Stimulated activated naive B cell treated with anti-CD40 and anti-IgM and Interleukin-4, amounts not matched to agents 10 μg/mL and 1 μg/mL and 100 μg/mL, for 72 hours (primary cell): ENCODE measurements around the gene SDR42E1.

Source experiments
- ATAC-seq, 2 donors: fragments of 150-1000 bp; cut with Tn5 transposase; replicated peaks; 2 replicates each; pipeline ENCODE4 v1.10.0; 2021; ENCODE audit warnings: moderate library complexity in 1 of 2
- DNase-seq: peaks from one replicate; pipeline ENCODE4 v3.0.0; 2021
- H3K27ac Mint-ChIP-seq: one replicate; pipeline ENCODE4 v1.8.0; 2022; ENCODE audit warnings: mild to moderate bottlenecking, mixed read lengths
- H3K27me3 Mint-ChIP-seq, 2 donors: one replicate each; pipeline ENCODE4 v1.8.0; 2022; ENCODE audit warnings: mixed read lengths in 2 of 2
- H3K36me3 Mint-ChIP-seq, 2 donors: one replicate each; pipeline ENCODE4 v1.8.0; 2022; ENCODE audit warnings: mixed read lengths in 2 of 2, mild to moderate bottlenecking in 1 of 2
- H3K4me1 Mint-ChIP-seq, 2 donors: one replicate each; pipeline ENCODE4 v1.8.0; 2022; ENCODE audit warnings: mixed read lengths in 2 of 2, mild to moderate bottlenecking in 1 of 2
- H3K4me3 Mint-ChIP-seq, 2 donors: one replicate each; pipeline ENCODE4 v1.8.0; 2022; ENCODE audit warnings: mild to moderate bottlenecking in 2 of 2, mixed read lengths in 2 of 2, moderate library complexity in 1 of 2
- H3K9me3 Mint-ChIP-seq, 2 donors: one replicate each; pipeline ENCODE4 v1.8.0; 2022; ENCODE audit warnings: mixed read lengths in 2 of 2, mild to moderate bottlenecking in 1 of 2

SDR42E1 gene

GRCh38 chr16:82011199-82011641 lies at the start of gene SDR42E1:
SDR42E1 (minus strand) TSS chr16:82011470; CDS start chr16:82000858, 10,612 bp downstream.
- Mint-ChIP-seq H3K27ac (peak within 1 kb of the TSS; percentile 94), H3K4me3 (peak within 1 kb of the TSS; percentile 88 to 91), H3K9me3 (peaks cover 18 to 24% of the 10 kb centered on the region in 2 donors), H3K4me1 (peaks cover 9 to 15% of the 10 kb centered on the region in 2 donors), H3K27me3 (peaks cover 0 to 15% of the 10 kb centered on the region in 2 donors), H3K36me3 (peaks cover 31 to 38% of the 10 kb centered on the region in 2 donors)
- DNase-seq = peak; percentile 76
- peak; percentile 99 for ATAC-seq

GRCh38 chr16:82059983-82060421 lies 48.7 kb upstream of the SDR42E1 start:
- Mint-ChIP-seq H3K36me3 (no peaks in the 10 kb centered on the region), H3K27me3 (peaks cover 33 to 35% of the 10 kb centered on the region in 2 donors), H3K4me1 (no peaks in the 10 kb centered on the region), H3K4me3 (no peak overlapping the region), H3K9me3 (no peaks in the 10 kb centered on the region), H3K27ac (no peak overlapping the region)
- DNase-seq (no peak), ATAC-seq (peak in 1 of 2 donors; percentile 47)

GRCh38 chr16:82059161-82059982 lies 48.1 kb upstream of the SDR42E1 start:
- ATAC-seq (no peak), DNase-seq (no peak)
- Mint-ChIP-seq H3K36me3 (no peaks in the 10 kb centered on the region), H3K27ac (no peak overlapping the region), H3K4me1 (no peaks in the 10 kb centered on the region), H3K27me3 (peaks cover 32 to 33% of the 10 kb centered on the region in 2 donors), H3K9me3 (no peaks in the 10 kb centered on the region), H3K4me3 (no peak overlapping the region)

GRCh38 chr16:82056550-82056896 lies 45.3 kb upstream of the SDR42E1 start:
- H3K4me3 Mint-ChIP-seq = no peak overlapping the region
- no peaks in the 10 kb centered on the region for H3K9me3 Mint-ChIP-seq
- H3K27ac Mint-ChIP-seq = no peak overlapping the region
- ATAC-seq = no peak
- DNase-seq = no peak
- H3K4me1 Mint-ChIP-seq = no peaks in the 10 kb centered on the region
- peaks cover 22 to 23% of the 10 kb centered on the region in 2 donors for H3K27me3 Mint-ChIP-seq
- no peaks in the 10 kb centered on the region for H3K36me3 Mint-ChIP-seq

- no peaks in the 10 kb centered on the region for H3K4me1 Mint-ChIP-seq
- H3K27me3 Mint-ChIP-seq = peaks cover 22 to 23% of the 10 kb centered on the region in 2 donors
- no peaks in the 10 kb centered on the region for H3K9me3 Mint-ChIP-seq
- no peaks in the 10 kb centered on the region for H3K36me3 Mint-ChIP-seq
- ATAC-seq (no peak), DNase-seq (no peak)
- no peak overlapping the region for H3K27ac Mint-ChIP-seq
- H3K4me3 Mint-ChIP-seq = no peak overlapping the region
Observed at GRCh38 chr16:82055728-82056549, 44.7 kb upstream of the SDR42E1 start.

GRCh38 chr16:82055117-82055516 lies 43.8 kb upstream of the SDR42E1 start:
- Mint-ChIP-seq H3K9me3 (no peaks in the 10 kb centered on the region), H3K4me1 (no peaks in the 10 kb centered on the region), H3K27ac (no peak overlapping the region), H3K4me3 (no peak overlapping the region), H3K27me3 (peaks cover 21 to 22% of the 10 kb centered on the region in 2 donors), H3K36me3 (no peaks in the 10 kb centered on the region)
- DNase-seq = no peak
- ATAC-seq = no peak

GRCh38 chr16:82051656-82052055 lies 40.4 kb upstream of the SDR42E1 start:
- Mint-ChIP-seq H3K9me3 (no peaks in the 10 kb centered on the region), H3K27ac (no peak overlapping the region), H3K4me1 (no peaks in the 10 kb centered on the region), H3K36me3 (no peaks in the 10 kb centered on the region), H3K27me3 (peaks cover 18 to 28% of the 10 kb centered on the region in 2 donors), H3K4me3 (no peak overlapping the region)
- ATAC-seq = no peak
- DNase-seq = no peak

- no peak overlapping the region for H3K27ac Mint-ChIP-seq
- no peaks in the 10 kb centered on the region for H3K36me3 Mint-ChIP-seq
- no peaks in the 10 kb centered on the region for H3K9me3 Mint-ChIP-seq
- DNase-seq (no peak), ATAC-seq (no peak)
- H3K27me3 Mint-ChIP-seq = peaks cover 18 to 29% of the 10 kb centered on the region in 2 donors
- no peak overlapping the region for H3K4me3 Mint-ChIP-seq
- no peaks in the 10 kb centered on the region for H3K4me1 Mint-ChIP-seq
Observed at GRCh38 chr16:82050909-82051357, 39.7 kb upstream of the SDR42E1 start.

- Mint-ChIP-seq H3K27me3 (peaks cover 18 to 29% of the 10 kb centered on the region in 2 donors), H3K36me3 (no peaks in the 10 kb centered on the region), H3K4me3 (no peak overlapping the region), H3K9me3 (no peaks in the 10 kb centered on the region), H3K4me1 (no peaks in the 10 kb centered on the region), H3K27ac (no peak overlapping the region)
- DNase-seq (no peak), ATAC-seq (no peak)
Observed at GRCh38 chr16:82050506-82050905, 39.2 kb upstream of the SDR42E1 start.

GRCh38 chr16:82049484-82049883 lies 38.2 kb upstream of the SDR42E1 start:
- DNase-seq (no peak), ATAC-seq (no peak)
- Mint-ChIP-seq H3K27me3 (peaks cover 18 to 25% of the 10 kb centered on the region in 2 donors), H3K36me3 (no peaks in the 10 kb centered on the region), H3K4me1 (no peaks in the 10 kb centered on the region), H3K4me3 (no peak overlapping the region), H3K27ac (no peak overlapping the region), H3K9me3 (no peaks in the 10 kb centered on the region)

- ATAC-seq (no peak), DNase-seq (no peak)
- Mint-ChIP-seq H3K9me3 (no peaks in the 10 kb centered on the region), H3K4me1 (no peaks in the 10 kb centered on the region), H3K36me3 (no peaks in the 10 kb centered on the region), H3K27me3 (peaks cover 18 to 25% of the 10 kb centered on the region in 2 donors), H3K27ac (no peak overlapping the region), H3K4me3 (no peak overlapping the region)
Observed at GRCh38 chr16:82047787-82048186, 36.5 kb upstream of the SDR42E1 start.

- H3K4me1 Mint-ChIP-seq = no peaks in the 10 kb centered on the region
- peaks cover 18 to 25% of the 10 kb centered on the region in 2 donors for H3K27me3 Mint-ChIP-seq
- no peak for ATAC-seq
- H3K4me3 Mint-ChIP-seq = no peak overlapping the region
- H3K36me3 Mint-ChIP-seq = no peaks in the 10 kb centered on the region
- no peaks in the 10 kb centered on the region for H3K9me3 Mint-ChIP-seq
- no peak overlapping the region for H3K27ac Mint-ChIP-seq
- no peak for DNase-seq
Observed at GRCh38 chr16:82047374-82047773, 36.1 kb upstream of the SDR42E1 start.

GRCh38 chr16:82046941-82047340 lies 35.7 kb upstream of the SDR42E1 start:
- peaks cover 20 to 25% of the 10 kb centered on the region in 2 donors for H3K27me3 Mint-ChIP-seq
- H3K9me3 Mint-ChIP-seq = no peaks in the 10 kb centered on the region
- no peak overlapping the region for H3K27ac Mint-ChIP-seq
- no peak overlapping the region for H3K4me3 Mint-ChIP-seq
- no peaks in the 10 kb centered on the region for H3K4me1 Mint-ChIP-seq
- no peaks in the 10 kb centered on the region for H3K36me3 Mint-ChIP-seq
- no peak for ATAC-seq
- DNase-seq = no peak

- Mint-ChIP-seq H3K36me3 (no peaks in the 10 kb centered on the region), H3K27me3 (peaks cover 24 to 25% of the 10 kb centered on the region in 2 donors)
Observed at GRCh38 chr16:82046541-82046940, 35.3 kb upstream of the SDR42E1 start.

More at GRCh38 chr16:82046541-82046940, 35.3 kb upstream of the SDR42E1 start:
- Mint-ChIP-seq H3K27ac (no peak overlapping the region), H3K4me3 (no peak overlapping the region), H3K4me1 (no peaks in the 10 kb centered on the region), H3K9me3 (no peaks in the 10 kb centered on the region)
- DNase-seq (no peak), ATAC-seq (no peak)
